ENCODE measurements around the gene SULT4A1.

SULT4A1 gene

DNA sequence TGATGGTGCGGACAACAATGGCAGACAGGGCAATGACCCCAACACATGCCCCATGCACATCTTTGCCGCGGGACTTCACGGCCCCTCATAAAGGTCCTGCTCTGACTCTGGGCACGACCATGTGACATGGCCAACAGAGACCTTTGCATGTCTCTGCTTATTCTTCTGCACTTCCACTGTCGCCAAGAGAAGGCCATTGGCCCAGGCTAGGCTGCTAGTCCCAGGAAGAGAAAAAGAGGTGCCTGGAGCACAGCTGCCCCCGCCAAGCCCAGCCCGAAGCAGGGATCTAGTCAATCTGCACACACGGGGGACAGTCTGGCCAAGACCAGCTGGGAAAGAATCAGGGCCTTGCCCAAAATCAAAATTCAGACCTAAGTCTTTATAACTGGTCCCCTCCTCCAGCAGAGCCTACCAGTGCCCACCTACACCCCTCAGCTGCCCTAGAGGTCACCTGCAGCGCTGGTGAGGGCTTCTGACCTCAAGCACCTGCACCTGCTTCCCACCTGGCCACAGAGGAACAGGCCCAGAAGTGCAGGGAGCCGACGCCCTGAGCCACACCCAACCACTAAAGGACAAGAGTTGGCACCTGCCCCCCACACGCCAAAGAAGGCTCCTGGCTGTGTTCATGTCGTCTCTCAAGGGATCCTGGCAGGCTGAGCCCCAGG, 8.1 kb downstream of the SULT4A1 start:
- H3K9me3 ChIP-seq (replicated peaks; ENCODE audit: insufficient read depth, low read length), result no peaks in the 10 kb centered on the region
- H3K9ac ChIP-seq (ENCODE audit: low read length), result no peak overlapping the region
- H3K4me1 ChIP-seq (ENCODE audit: low read length), result no peaks in the 10 kb centered on the region
- H3K9me2 ChIP-seq (replicated peaks; ENCODE audit: insufficient read depth, low read length), result no peaks in the 10 kb centered on the region
- peaks cover 94% of the 10 kb centered on the region for H3K27me3 ChIP-seq (replicated peaks; ENCODE audit: insufficient read depth, low read length)
- H3K27ac ChIP-seq (ENCODE audit: low read length), result no peak overlapping the region
- DNase-seq, result no peak
- TF ChIP-seq EZH2 (optimal IDR thresholded peaks at IDR 0.05; ENCODE audit: low read depth, low read length) (no peak), CTCF (IDR thresholded peaks at IDR 0.05; ENCODE audit: low read length) (no peak), EZH2phosphoT487 (IDR thresholded peaks at IDR 0.05; ENCODE audit: low read length) (no peak)
- H4K20me1 ChIP-seq (ENCODE audit: insufficient read depth, low read length), result no peaks in the 10 kb centered on the region
- H3F3A ChIP-seq (ENCODE audit: insufficient read depth, low read length), result no peaks in the 10 kb centered on the region
- no peak overlapping the region for H3K4me2 ChIP-seq (ENCODE audit: low read depth, low read length)
- no peak overlapping the region for H3K4me3 ChIP-seq (ENCODE audit: low read length)
- no peaks in the 10 kb centered on the region for H3K79me2 ChIP-seq (ENCODE audit: low read length)
- H2AFZ ChIP-seq (ENCODE audit: low read length), result no peak overlapping the region
- no peaks in the 10 kb centered on the region for H3K36me3 ChIP-seq (replicated peaks; ENCODE audit: insufficient read depth, low read length)

- H3F3A ChIP-seq (ENCODE audit: insufficient read depth, low read length), result no peaks in the 10 kb centered on the region
- no peak overlapping the region for H3K4me2 ChIP-seq (ENCODE audit: low read depth, low read length)
- H3K27me3 ChIP-seq (replicated peaks; ENCODE audit: insufficient read depth, low read length), result peaks cover 93% of the 10 kb centered on the region
- H3K9me3 ChIP-seq (replicated peaks; ENCODE audit: insufficient read depth, low read length), result no peaks in the 10 kb centered on the region
- no peaks in the 10 kb centered on the region for H3K9me2 ChIP-seq (replicated peaks; ENCODE audit: insufficient read depth, low read length)
- H3K27ac ChIP-seq (ENCODE audit: low read length), result no peak overlapping the region
- no peaks in the 10 kb centered on the region for H3K36me3 ChIP-seq (replicated peaks; ENCODE audit: insufficient read depth, low read length)
- H4K20me1 ChIP-seq (ENCODE audit: insufficient read depth, low read length), result no peaks in the 10 kb centered on the region
- no peaks in the 10 kb centered on the region for H3K79me2 ChIP-seq (ENCODE audit: low read length)
- H3K9ac ChIP-seq (ENCODE audit: low read length), result no peak overlapping the region
- no peak overlapping the region for H3K4me3 ChIP-seq (ENCODE audit: low read length)
- no peak for DNase-seq
- no peaks in the 10 kb centered on the region for H3K4me1 ChIP-seq (ENCODE audit: low read length)
- TF ChIP-seq EZH2phosphoT487 (IDR thresholded peaks at IDR 0.05; ENCODE audit: low read length), result no peak
- TF ChIP-seq EZH2 (optimal IDR thresholded peaks at IDR 0.05; ENCODE audit: low read depth, low read length), result no peak
- no peak for TF ChIP-seq CTCF (IDR thresholded peaks at IDR 0.05; ENCODE audit: low read length)
- no peak overlapping the region for H2AFZ ChIP-seq (ENCODE audit: low read length)
Observed at GRCh38 chr22:43853328-43853931, 8.9 kb downstream of the SULT4A1 start.

DNA sequence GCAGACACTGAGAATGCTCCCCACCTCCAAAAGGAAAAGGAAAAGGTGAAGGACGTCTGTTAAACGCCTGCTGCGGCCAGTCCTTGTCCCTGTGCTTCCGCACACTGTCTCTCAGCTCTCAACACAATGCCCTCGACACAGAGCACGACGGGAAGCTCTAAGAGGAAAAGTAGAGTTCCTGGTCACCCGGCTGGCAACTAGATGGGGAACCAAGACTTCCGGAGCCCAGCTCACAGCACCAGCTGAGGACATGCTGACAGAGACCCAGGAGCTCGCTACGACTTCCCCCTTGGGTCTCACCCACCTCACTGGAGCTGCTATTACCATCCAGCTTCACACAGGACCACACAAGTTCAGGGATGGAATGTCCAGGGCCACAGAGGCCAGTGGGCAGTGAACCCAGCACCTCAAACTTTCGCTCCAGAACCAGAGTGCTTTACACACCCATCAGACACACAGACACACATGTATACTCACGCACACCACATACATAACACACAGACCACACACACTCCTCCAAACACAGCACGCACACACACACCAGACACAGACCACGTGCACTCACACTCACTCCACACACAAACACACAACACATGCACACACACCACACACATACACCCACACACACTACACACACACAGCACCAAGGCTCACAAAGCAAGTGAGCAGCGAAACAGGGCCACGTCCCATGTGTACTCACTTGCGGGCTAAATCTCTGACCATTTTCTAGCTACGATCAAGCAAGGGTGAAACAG, 9.6 kb downstream of the SULT4A1 start:
- no peak overlapping the region for H3K9ac ChIP-seq (ENCODE audit: low read length)
- DNase-seq, result no peak
- H3K4me3 ChIP-seq (ENCODE audit: low read length), result no peak overlapping the region
- no peak overlapping the region for H2AFZ ChIP-seq (ENCODE audit: low read length)
- H3K9me2 ChIP-seq (replicated peaks; ENCODE audit: insufficient read depth, low read length), result no peaks in the 10 kb centered on the region
- H3K4me2 ChIP-seq (ENCODE audit: low read depth, low read length), result no peak overlapping the region
- H4K20me1 ChIP-seq (ENCODE audit: insufficient read depth, low read length), result no peaks in the 10 kb centered on the region
- no peaks in the 10 kb centered on the region for H3K9me3 ChIP-seq (replicated peaks; ENCODE audit: insufficient read depth, low read length)
- no peaks in the 10 kb centered on the region for H3F3A ChIP-seq (ENCODE audit: insufficient read depth, low read length)
- no peak overlapping the region for H3K27ac ChIP-seq (ENCODE audit: low read length)
- no peak for TF ChIP-seq EZH2phosphoT487 (IDR thresholded peaks at IDR 0.05; ENCODE audit: low read length)
- no peak for TF ChIP-seq CTCF (IDR thresholded peaks at IDR 0.05; ENCODE audit: low read length)
- no peak for TF ChIP-seq EZH2 (optimal IDR thresholded peaks at IDR 0.05; ENCODE audit: low read depth, low read length)
- H3K4me1 ChIP-seq (ENCODE audit: low read length), result no peaks in the 10 kb centered on the region
- H3K79me2 ChIP-seq (ENCODE audit: low read length), result no peaks in the 10 kb centered on the region
- peaks cover 95% of the 10 kb centered on the region for H3K27me3 ChIP-seq (replicated peaks; ENCODE audit: insufficient read depth, low read length)
- no peaks in the 10 kb centered on the region for H3K36me3 ChIP-seq (replicated peaks; ENCODE audit: insufficient read depth, low read length)
